ENCODE measurements around the gene ATP1B1. TPM values are rescaled to one million over a fixed set of nuclear protein-coding genes. Genes with fewer than 3 reads are reported as not detected.
A peak's percentile ranks its signal among the peaks of the same experiment; 100 is the strongest.

ATP1B1 gene
- total RNA-seq, 2 experiments from 2014 or later: 5.6 to 6.2 TPM

GRCh38 chr1:169100651-169101088 lies 5.8 kb upstream of the ATP1B1 start:
- CTCF ChIA-PET: interaction anchor here (1.2 kb wide), 1 partner anchor 248 kb away, joined by 3 read pairs; no protein-coding TSS in a partner anchor
- intact Hi-C loops (cut with micrococcal nuclease): loop anchor here (10.0 kb wide), 2 partner anchors 594 to 756 kb away; no protein-coding TSS in a partner anchor
- no peak overlapping the region for H3K4me3 Mint-ChIP-seq
- no peak overlapping the region for H3K27ac Mint-ChIP-seq
- DNase-seq: no peak
- H3K9me3 Mint-ChIP-seq: peaks cover 2% of the 10 kb centered on the region
- H3K36me3 Mint-ChIP-seq (ENCODE audit: low read depth): no peaks in the 10 kb centered on the region
- peaks cover 5% of the 10 kb centered on the region for H3K4me1 Mint-ChIP-seq (ENCODE audit: low read depth)
- H3K27me3 Mint-ChIP-seq (ENCODE audit: low read depth): peaks cover 8% of the 10 kb centered on the region

GRCh38 chr1:169102567-169102966 lies 3.9 kb upstream of the ATP1B1 start:
- no peak for DNase-seq
- H3K4me3 Mint-ChIP-seq: no peak overlapping the region
- no peak overlapping the region for H3K27ac Mint-ChIP-seq
- intact Hi-C loops (cut with micrococcal nuclease): loop anchor here (10.0 kb wide), 2 partner anchors 592 to 758 kb away; no protein-coding TSS in a partner anchor
- H3K4me1 Mint-ChIP-seq (ENCODE audit: low read depth): peaks cover 11% of the 10 kb centered on the region
- peaks cover 13% of the 10 kb centered on the region for H3K27me3 Mint-ChIP-seq (ENCODE audit: low read depth)
- H3K36me3 Mint-ChIP-seq (ENCODE audit: low read depth): no peaks in the 10 kb centered on the region
- CTCF ChIA-PET: no interaction called here
- no peaks in the 10 kb centered on the region for H3K9me3 Mint-ChIP-seq

- peaks cover 15% of the 10 kb centered on the region for H3K27me3 Mint-ChIP-seq (ENCODE audit: low read depth)
- no peak for DNase-seq
- intact Hi-C loops (cut with micrococcal nuclease): loop anchor here (10.0 kb wide), 2 partner anchors 592 to 758 kb away; no protein-coding TSS in a partner anchor
- H3K9me3 Mint-ChIP-seq: no peaks in the 10 kb centered on the region
- H3K27ac Mint-ChIP-seq: no peak overlapping the region
- peaks cover 15% of the 10 kb centered on the region for H3K4me1 Mint-ChIP-seq (ENCODE audit: low read depth)
- no peaks in the 10 kb centered on the region for H3K36me3 Mint-ChIP-seq (ENCODE audit: low read depth)
- H3K4me3 Mint-ChIP-seq: no peak overlapping the region
- CTCF ChIA-PET: no interaction called here
Observed at GRCh38 chr1:169103002-169103401, 3.5 kb upstream of the ATP1B1 start.

- intact Hi-C loops (cut with micrococcal nuclease): loop anchor here (10.0 kb wide), 2 partner anchors 591 to 759 kb away; no protein-coding TSS in a partner anchor
- Mint-ChIP-seq H3K36me3 (ENCODE audit: low read depth) (no peaks in the 10 kb centered on the region), H3K27ac (no peak overlapping the region), H3K4me1 (ENCODE audit: low read depth) (peaks cover 20% of the 10 kb centered on the region), H3K9me3 (no peaks in the 10 kb centered on the region), H3K27me3 (ENCODE audit: low read depth) (peaks cover 15% of the 10 kb centered on the region), H3K4me3 (no peak overlapping the region)
- no peak for DNase-seq
- CTCF ChIA-PET: interaction anchor here (0.8 kb wide), 1 partner anchor 500 kb away, joined by 3 read pairs; no protein-coding TSS in a partner anchor
Observed at GRCh38 chr1:169103480-169103893, 3.0 kb upstream of the ATP1B1 start.

GRCh38 chr1:169105087-169105433 lies 1.4 kb upstream of the ATP1B1 start:
- intact Hi-C loops (cut with micrococcal nuclease): loop anchor here (5.0 to 10.0 kb wide), 4 partner anchors 482 to 760 kb away; partner anchors contain the start of genes F5 and SELL
- no peaks in the 10 kb centered on the region for H3K36me3 Mint-ChIP-seq (ENCODE audit: low read depth)
- H3K9me3 Mint-ChIP-seq: no peaks in the 10 kb centered on the region
- peaks cover 32% of the 10 kb centered on the region for H3K4me1 Mint-ChIP-seq (ENCODE audit: low read depth)
- CTCF ChIA-PET: no interaction called here
- peaks cover 15% of the 10 kb centered on the region for H3K27me3 Mint-ChIP-seq (ENCODE audit: low read depth)
- H3K4me3 Mint-ChIP-seq: peak overlapping the region; percentile 60
- no peak overlapping the region for H3K27ac Mint-ChIP-seq
- no peak for DNase-seq

GRCh38 chr1:169105434-169106094 lies 926 bp upstream of the ATP1B1 start:
- no peak overlapping the region for H3K27ac Mint-ChIP-seq
- DNase-seq: peak; percentile 38
- peak overlapping the region; percentile 60 for H3K4me3 Mint-ChIP-seq
- no peaks in the 10 kb centered on the region for H3K36me3 Mint-ChIP-seq (ENCODE audit: low read depth)
- CTCF ChIA-PET: no interaction called here
- peaks cover 37% of the 10 kb centered on the region for H3K4me1 Mint-ChIP-seq (ENCODE audit: low read depth)
- H3K9me3 Mint-ChIP-seq: no peaks in the 10 kb centered on the region
- intact Hi-C loops (cut with micrococcal nuclease): loop anchor here (1.0 to 10.0 kb wide), 11 partner anchors 34 to 761 kb away; partner anchors contain the start of genes F5, NME7 and SELL
- peaks cover 15% of the 10 kb centered on the region for H3K27me3 Mint-ChIP-seq (ENCODE audit: low read depth)

- no peaks in the 10 kb centered on the region for H3K9me3 Mint-ChIP-seq
- H3K36me3 Mint-ChIP-seq (ENCODE audit: low read depth): peaks cover under 1% of the 10 kb centered on the region
- peak overlapping the region; percentile 77 for H3K4me3 Mint-ChIP-seq
- peaks cover 15% of the 10 kb centered on the region for H3K27me3 Mint-ChIP-seq (ENCODE audit: low read depth)
- peaks cover 43% of the 10 kb centered on the region for H3K4me1 Mint-ChIP-seq (ENCODE audit: low read depth)
- H3K27ac Mint-ChIP-seq: peak overlapping the region; percentile 12
- no peak for DNase-seq
- intact Hi-C loops (cut with micrococcal nuclease): loop anchor here (1.0 to 10.0 kb wide), 11 partner anchors 32 to 762 kb away; partner anchors contain the start of genes F5, NME7 and SELL
- CTCF ChIA-PET: interaction anchor here (0.6 to 0.9 kb wide), 5 partner anchors 63 to 1877 kb away, joined by 3 read pairs; no protein-coding TSS in a partner anchor
Observed at GRCh38 chr1:169106921-169107602, 572 bp downstream of the ATP1B1 start.

- Mint-ChIP-seq H3K9me3 (no peaks in the 10 kb centered on the region), H3K27ac (peak overlapping the region; percentile 31), H3K4me1 (ENCODE audit: low read depth) (peaks cover 43% of the 10 kb centered on the region), H3K27me3 (ENCODE audit: low read depth) (peaks cover 15% of the 10 kb centered on the region), H3K36me3 (ENCODE audit: low read depth) (peaks cover 6% of the 10 kb centered on the region), H3K4me3 (peak overlapping the region; percentile 77)
- CTCF ChIA-PET: interaction anchor here (0.6 to 0.9 kb wide), 5 partner anchors 63 to 1877 kb away, joined by 3 read pairs; no protein-coding TSS in a partner anchor
- DNase-seq: peak; percentile 54
- intact Hi-C loops (cut with micrococcal nuclease): loop anchor here (1.0 to 10.0 kb wide), 8 partner anchors 116 to 763 kb away; partner anchors contain the start of genes F5 and SELL
Observed at GRCh38 chr1:169107603-169108208, 1.2 kb downstream of the ATP1B1 start.

GRCh38 chr1:169108223-169108622 lies 1.7 kb downstream of the ATP1B1 start:
- H3K4me3 Mint-ChIP-seq: peak overlapping the region; percentile 77
- H3K36me3 Mint-ChIP-seq (ENCODE audit: low read depth): peaks cover 6% of the 10 kb centered on the region
- no peaks in the 10 kb centered on the region for H3K9me3 Mint-ChIP-seq
- intact Hi-C loops (cut with micrococcal nuclease): loop anchor here (1.0 to 10.0 kb wide), 5 partner anchors 117 to 763 kb away; partner anchors contain the start of genes F5 and SELL
- CTCF ChIA-PET: interaction anchor here (0.9 kb wide), 1 partner anchor 509 kb away, joined by 3 read pairs; no protein-coding TSS in a partner anchor
- H3K27ac Mint-ChIP-seq: no peak overlapping the region
- no peak for DNase-seq
- H3K4me1 Mint-ChIP-seq (ENCODE audit: low read depth): peaks cover 43% of the 10 kb centered on the region
- H3K27me3 Mint-ChIP-seq (ENCODE audit: low read depth): peaks cover 15% of the 10 kb centered on the region

- H3K4me1 Mint-ChIP-seq (ENCODE audit: low read depth): peaks cover 43% of the 10 kb centered on the region
- no peak overlapping the region for H3K4me3 Mint-ChIP-seq
- no peak overlapping the region for H3K27ac Mint-ChIP-seq
- intact Hi-C loops (cut with micrococcal nuclease): loop anchor here (1.0 to 10.0 kb wide), 5 partner anchors 118 to 764 kb away; partner anchors contain the start of genes F5 and SELL
- no peaks in the 10 kb centered on the region for H3K9me3 Mint-ChIP-seq
- CTCF ChIA-PET: interaction anchor here (0.6 to 1.2 kb wide), 3 partner anchors 10 to 446 kb away, joined by 3 to 5 read pairs (median 4); no protein-coding TSS in a partner anchor
- peak; percentile 34 for DNase-seq
- H3K36me3 Mint-ChIP-seq (ENCODE audit: low read depth): peaks cover 10% of the 10 kb centered on the region
- H3K27me3 Mint-ChIP-seq (ENCODE audit: low read depth): peaks cover 15% of the 10 kb centered on the region
Observed at GRCh38 chr1:169108863-169109560, 2.5 kb downstream of the ATP1B1 start.

- CTCF ChIA-PET: interaction anchor here (0.6 to 1.2 kb wide), 2 partner anchors 129 to 447 kb away, joined by 3 to 4 read pairs; no protein-coding TSS in a partner anchor
Observed at GRCh38 chr1:169109561-169110134, 3.2 kb downstream of the ATP1B1 start.

More at GRCh38 chr1:169109561-169110134, 3.2 kb downstream of the ATP1B1 start:
- Mint-ChIP-seq H3K27me3 (ENCODE audit: low read depth) (peaks cover 13% of the 10 kb centered on the region), H3K27ac (no peak overlapping the region), H3K36me3 (ENCODE audit: low read depth) (peaks cover 10% of the 10 kb centered on the region), H3K9me3 (no peaks in the 10 kb centered on the region), H3K4me1 (ENCODE audit: low read depth) (peaks cover 43% of the 10 kb centered on the region), H3K4me3 (no peak overlapping the region)
- DNase-seq: no peak
- intact Hi-C loops (cut with micrococcal nuclease): loop anchor here (5.0 to 10.0 kb wide), 4 partner anchors 478 to 765 kb away; partner anchors contain the start of genes F5 and SELL

All from activated naive CD4-positive, alpha-beta T cell treated with anti-CD3 and anti-CD28 coated beads for 36 hours (primary cell).